HEK293 (cell line): ENCODE data around the gene RRP12.

ENCODE experiments used
- BCL11A ChIP-seq: fragments of 450-650 bp; formaldehyde crosslinking; IDR thresholded peaks from 2 replicates; pipeline ENCODE4 v1.5.1; 2016; ENCODE audit warnings: low read depth, missing biosample characterization, missing genetic modification characterization
- BCL11B ChIP-seq: fragments of 450-650 bp; formaldehyde crosslinking; IDR thresholded peaks from 2 replicates; pipeline ENCODE4 v1.5.1; 2016; ENCODE audit warnings: low read depth, missing biosample characterization, missing genetic modification characterization
- GFI1B ChIP-seq: fragments of 450-650 bp; formaldehyde crosslinking; IDR thresholded peaks from 2 replicates; pipeline ENCODE4 v1.5.1; 2016; ENCODE audit warnings: missing biosample characterization, missing genetic modification characterization
- GLI4 ChIP-seq: fragments of 450-650 bp; formaldehyde crosslinking; IDR thresholded peaks from 2 replicates; pipeline ENCODE4 v1.5.1; 2016; ENCODE audit warnings: missing biosample characterization, missing genetic modification characterization
- HOXA7 ChIP-seq: sonication (generic); formaldehyde crosslinking; IDR thresholded peaks from 2 replicates; pipeline ENCODE4 v1.8.1; 2022; ENCODE audit warnings: missing genetic modification reagents, borderline replicate concordance
- KLF1 ChIP-seq: fragments of 450-650 bp; formaldehyde crosslinking; IDR thresholded peaks from 2 replicates; pipeline ENCODE4 v1.5.1; 2016; ENCODE audit warnings: missing biosample characterization, missing genetic modification characterization
- KLF10 ChIP-seq: fragments of 450-650 bp; IDR thresholded peaks from 2 replicates; pipeline ENCODE4 v1.5.1; 2018; ENCODE audit warnings: missing biosample characterization, mild to moderate bottlenecking, missing genetic modification characterization
- RBAK ChIP-seq: fragments of 450-650 bp; formaldehyde crosslinking; IDR thresholded peaks from 2 replicates; pipeline ENCODE4 v1.5.1; 2016; ENCODE audit warnings: missing biosample characterization, missing genetic modification characterization
- SCRT2 ChIP-seq: fragments of 450-650 bp; formaldehyde crosslinking; IDR thresholded peaks from 2 replicates; pipeline ENCODE4 v1.5.1; 2016; ENCODE audit warnings: missing biosample characterization, missing genetic modification characterization
- YY2 ChIP-seq: fragments of 450-650 bp; formaldehyde crosslinking; IDR thresholded peaks from 2 replicates; pipeline ENCODE4 v1.5.1; 2016; ENCODE audit warnings: missing biosample characterization, missing genetic modification characterization
- ZBTB17 ChIP-seq: fragments of 450-650 bp; formaldehyde crosslinking; IDR thresholded peaks from 2 replicates; pipeline ENCODE4 v1.5.1; 2016; ENCODE audit warnings: missing biosample characterization, missing genetic modification characterization
- ZFHX2 ChIP-seq: fragments of 450-650 bp; formaldehyde crosslinking; conservative IDR thresholded peaks from 2 replicates; pipeline ENCODE4 v1.5.1; 2016; ENCODE audit warnings: missing biosample characterization, missing genetic modification characterization
- ZNF114 ChIP-seq: fragments of 450-650 bp; formaldehyde crosslinking; IDR thresholded peaks from 2 replicates; pipeline ENCODE4 v1.5.0; 2017; ENCODE audit warnings: missing biosample characterization, missing genetic modification characterization
- ZNF37A ChIP-seq: fragments of 450-650 bp; IDR thresholded peaks from 2 replicates; pipeline ENCODE4 v1.5.1; 2018; ENCODE audit warnings: missing biosample characterization, missing genetic modification characterization
- ZNF473 ChIP-seq: fragments of 450-650 bp; formaldehyde crosslinking; IDR thresholded peaks from 2 replicates; pipeline ENCODE4 v1.5.1; 2017; ENCODE audit warnings: missing biosample characterization, missing genetic modification characterization
- ZNF544 ChIP-seq: fragments of 450-650 bp; formaldehyde crosslinking; IDR thresholded peaks from 2 replicates; pipeline ENCODE4 v1.5.0; 2017; ENCODE audit warnings: missing biosample characterization, missing genetic modification characterization
- ZNF600 ChIP-seq: fragments of 450-650 bp; formaldehyde crosslinking; IDR thresholded peaks from 2 replicates; pipeline ENCODE4 v1.5.1; 2016; ENCODE audit warnings: missing biosample characterization, missing genetic modification characterization
- ZNF629 ChIP-seq: fragments of 450-650 bp; formaldehyde crosslinking; IDR thresholded peaks from 2 replicates; pipeline ENCODE4 v1.5.1; 2017; ENCODE audit warnings: missing biosample characterization, missing genetic modification characterization
- ZNF776 ChIP-seq: fragments of 450-650 bp; formaldehyde crosslinking; IDR thresholded peaks from 2 replicates; pipeline ENCODE4 v1.5.0; 2017; ENCODE audit warnings: missing biosample characterization, missing genetic modification characterization, borderline replicate concordance
- TF ChIP-seq, protein P1 (sequence below): fragments of 450-650 bp; formaldehyde crosslinking; IDR thresholded peaks from 2 replicates; pipeline ENCODE4 v1.5.1; 2016; ENCODE audit warnings: missing biosample characterization, missing genetic modification characterization
- TF ChIP-seq, protein P2 (sequence below): IDR thresholded peaks from 2 replicates; pipeline ENCODE4 v1.6.1; 2011; ENCODE audit warnings: mild to moderate bottlenecking, low read depth, low read length, borderline replicate concordance
- TF ChIP-seq, protein P3 (sequence below): fragments of 450-650 bp; formaldehyde crosslinking; IDR thresholded peaks from 2 replicates; pipeline ENCODE4 v1.5.1; 2017; ENCODE audit warnings: missing biosample characterization, missing genetic modification characterization
- TF ChIP-seq, protein P4 (sequence below): fragments of 450-650 bp; formaldehyde crosslinking; conservative IDR thresholded peaks from 2 replicates; pipeline ENCODE4 v1.5.1; 2016; ENCODE audit warnings: low read depth, missing biosample characterization, missing genetic modification characterization
- TF ChIP-seq, protein P5 (sequence below): fragments of 450-650 bp; formaldehyde crosslinking; IDR thresholded peaks from 2 replicates; pipeline ENCODE4 v1.5.1; 2016; ENCODE audit warnings: missing biosample characterization, missing genetic modification characterization
- TF ChIP-seq, protein P6 (sequence below): fragments of 450-650 bp; formaldehyde crosslinking; IDR thresholded peaks from 2 replicates; pipeline ENCODE4 v1.5.1; 2016; ENCODE audit warnings: missing biosample characterization, missing genetic modification characterization

Gene RRP12

DNA sequence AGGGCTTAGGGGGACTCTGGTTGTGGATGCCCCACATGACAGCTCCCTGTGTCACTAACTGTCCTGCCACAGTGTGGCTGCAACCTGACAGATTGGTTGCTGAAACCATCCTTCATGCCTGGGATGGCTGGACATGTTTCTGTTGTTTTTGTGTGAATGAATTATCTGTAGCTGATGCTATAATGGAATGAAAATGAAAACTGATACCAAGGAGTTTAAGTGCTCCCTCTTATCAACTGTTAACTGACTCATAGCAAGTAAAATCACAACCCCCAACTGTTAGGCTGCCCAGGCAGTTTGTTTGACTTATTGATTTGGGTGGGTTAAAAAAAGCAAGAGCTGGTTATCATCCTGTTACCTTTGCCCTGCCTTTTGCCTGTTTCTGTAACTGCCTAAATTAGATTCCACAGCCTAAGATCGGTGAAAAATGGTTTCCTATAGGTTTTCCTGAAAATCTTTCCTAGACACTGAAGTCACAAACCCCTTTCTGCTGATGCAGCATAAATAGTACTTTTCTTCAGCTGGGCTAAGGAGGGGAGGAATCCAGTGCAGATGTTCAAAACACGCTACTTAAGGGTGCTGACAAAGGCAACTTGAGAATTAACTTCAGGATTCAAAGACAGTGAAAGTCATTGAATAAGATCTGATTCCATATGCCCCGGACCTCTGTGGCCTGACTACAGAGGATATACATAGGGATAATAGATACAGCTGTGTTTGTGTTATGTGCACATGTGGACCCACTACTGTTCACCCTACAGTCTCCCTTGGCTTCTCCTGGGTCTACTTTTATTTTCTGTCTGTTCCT is 72.3 kb downstream of the RRP12 start (continued):
- TF ChIP-seq, protein P1, sequence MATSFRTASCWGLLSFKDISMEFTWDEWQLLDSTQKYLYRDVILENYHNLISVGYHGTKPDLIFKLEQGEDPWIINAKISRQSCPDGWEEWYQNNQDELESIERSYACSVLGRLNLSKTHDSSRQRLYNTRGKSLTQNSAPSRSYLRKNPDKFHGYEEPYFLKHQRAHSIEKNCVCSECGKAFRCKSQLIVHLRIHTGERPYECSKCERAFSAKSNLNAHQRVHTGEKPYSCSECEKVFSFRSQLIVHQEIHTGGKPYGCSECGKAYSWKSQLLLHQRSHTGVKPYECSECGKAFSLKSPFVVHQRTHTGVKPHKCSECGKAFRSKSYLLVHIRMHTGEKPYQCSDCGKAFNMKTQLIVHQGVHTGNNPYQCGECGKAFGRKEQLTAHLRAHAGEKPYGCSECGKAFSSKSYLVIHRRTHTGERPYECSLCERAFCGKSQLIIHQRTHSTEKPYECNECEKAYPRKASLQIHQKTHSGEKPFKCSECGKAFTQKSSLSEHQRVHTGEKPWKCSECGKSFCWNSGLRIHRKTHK: no peak
- no peak for TF ChIP-seq BCL11A (tag by site-specific recombination)
- no peak for TF ChIP-seq ZNF37A (tag by site-specific recombination)
- TF ChIP-seq ZNF600 (tag by site-specific recombination): peak; percentile 98
- no peak for TF ChIP-seq ZNF776 (tag by site-specific recombination)
- TF ChIP-seq, protein P2, sequence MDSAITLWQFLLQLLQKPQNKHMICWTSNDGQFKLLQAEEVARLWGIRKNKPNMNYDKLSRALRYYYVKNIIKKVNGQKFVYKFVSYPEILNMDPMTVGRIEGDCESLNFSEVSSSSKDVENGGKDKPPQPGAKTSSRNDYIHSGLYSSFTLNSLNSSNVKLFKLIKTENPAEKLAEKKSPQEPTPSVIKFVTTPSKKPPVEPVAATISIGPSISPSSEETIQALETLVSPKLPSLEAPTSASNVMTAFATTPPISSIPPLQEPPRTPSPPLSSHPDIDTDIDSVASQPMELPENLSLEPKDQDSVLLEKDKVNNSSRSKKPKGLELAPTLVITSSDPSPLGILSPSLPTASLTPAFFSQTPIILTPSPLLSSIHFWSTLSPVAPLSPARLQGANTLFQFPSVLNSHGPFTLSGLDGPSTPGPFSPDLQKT: no peak
- TF ChIP-seq, protein P3, sequence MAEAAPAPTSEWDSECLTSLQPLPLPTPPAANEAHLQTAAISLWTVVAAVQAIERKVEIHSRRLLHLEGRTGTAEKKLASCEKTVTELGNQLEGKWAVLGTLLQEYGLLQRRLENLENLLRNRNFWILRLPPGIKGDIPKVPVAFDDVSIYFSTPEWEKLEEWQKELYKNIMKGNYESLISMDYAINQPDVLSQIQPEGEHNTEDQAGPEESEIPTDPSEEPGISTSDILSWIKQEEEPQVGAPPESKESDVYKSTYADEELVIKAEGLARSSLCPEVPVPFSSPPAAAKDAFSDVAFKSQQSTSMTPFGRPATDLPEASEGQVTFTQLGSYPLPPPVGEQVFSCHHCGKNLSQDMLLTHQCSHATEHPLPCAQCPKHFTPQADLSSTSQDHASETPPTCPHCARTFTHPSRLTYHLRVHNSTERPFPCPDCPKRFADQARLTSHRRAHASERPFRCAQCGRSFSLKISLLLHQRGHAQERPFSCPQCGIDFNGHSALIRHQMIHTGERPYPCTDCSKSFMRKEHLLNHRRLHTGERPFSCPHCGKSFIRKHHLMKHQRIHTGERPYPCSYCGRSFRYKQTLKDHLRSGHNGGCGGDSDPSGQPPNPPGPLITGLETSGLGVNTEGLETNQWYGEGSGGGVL: 0 out of 2 replicates have a peak, but pooled peaks have one; percentile 26
- no peak for TF ChIP-seq GFI1B (tag by site-specific recombination)
- no peak for TF ChIP-seq YY2
- TF ChIP-seq GLI4 (tag by site-specific recombination): no peak
- TF ChIP-seq ZNF114 (tag by site-specific recombination): no peak
- TF ChIP-seq ZNF629 (tag by site-specific recombination): peak; percentile 72
- TF ChIP-seq, protein P4, sequence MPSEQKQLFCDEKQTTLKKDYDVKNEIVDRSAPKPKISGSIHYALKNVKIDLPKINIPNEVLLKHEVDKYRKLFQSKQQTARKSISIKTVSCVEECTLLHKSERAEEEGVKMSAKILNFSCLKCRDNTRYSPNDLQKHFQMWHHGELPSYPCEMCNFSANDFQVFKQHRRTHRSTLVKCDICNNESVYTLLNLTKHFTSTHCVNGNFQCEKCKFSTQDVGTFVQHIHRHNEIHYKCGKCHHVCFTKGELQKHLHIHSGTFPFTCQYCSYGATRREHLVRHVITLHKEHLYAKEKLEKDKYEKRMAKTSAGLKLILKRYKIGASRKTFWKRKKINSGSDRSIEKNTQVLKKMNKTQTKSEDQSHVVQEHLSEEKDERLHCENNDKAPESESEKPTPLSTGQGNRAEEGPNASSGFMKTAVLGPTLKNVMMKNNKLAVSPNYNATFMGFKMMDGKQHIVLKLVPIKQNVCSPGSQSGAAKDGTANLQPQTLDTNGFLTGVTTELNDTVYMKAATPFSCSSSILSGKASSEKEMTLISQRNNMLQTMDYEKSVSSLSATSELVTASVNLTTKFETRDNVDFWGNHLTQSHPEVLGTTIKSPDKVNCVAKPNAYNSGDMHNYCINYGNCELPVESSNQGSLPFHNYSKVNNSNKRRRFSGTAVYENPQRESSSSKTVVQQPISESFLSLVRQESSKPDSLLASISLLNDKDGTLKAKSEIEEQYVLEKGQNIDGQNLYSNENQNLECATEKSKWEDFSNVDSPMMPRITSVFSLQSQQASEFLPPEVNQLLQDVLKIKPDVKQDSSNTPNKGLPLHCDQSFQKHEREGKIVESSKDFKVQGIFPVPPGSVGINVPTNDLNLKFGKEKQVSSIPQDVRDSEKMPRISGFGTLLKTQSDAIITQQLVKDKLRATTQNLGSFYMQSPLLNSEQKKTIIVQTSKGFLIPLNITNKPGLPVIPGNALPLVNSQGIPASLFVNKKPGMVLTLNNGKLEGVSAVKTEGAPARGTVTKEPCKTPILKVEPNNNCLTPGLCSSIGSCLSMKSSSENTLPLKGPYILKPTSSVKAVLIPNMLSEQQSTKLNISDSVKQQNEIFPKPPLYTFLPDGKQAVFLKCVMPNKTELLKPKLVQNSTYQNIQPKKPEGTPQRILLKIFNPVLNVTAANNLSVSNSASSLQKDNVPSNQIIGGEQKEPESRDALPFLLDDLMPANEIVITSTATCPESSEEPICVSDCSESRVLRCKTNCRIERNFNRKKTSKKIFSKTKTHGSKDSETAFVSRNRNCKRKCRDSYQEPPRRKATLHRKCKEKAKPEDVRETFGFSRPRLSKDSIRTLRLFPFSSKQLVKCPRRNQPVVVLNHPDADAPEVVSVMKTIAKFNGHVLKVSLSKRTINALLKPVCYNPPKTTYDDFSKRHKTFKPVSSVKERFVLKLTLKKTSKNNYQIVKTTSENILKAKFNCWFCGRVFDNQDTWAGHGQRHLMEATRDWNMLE (tag by site-specific recombination): no peak
- TF ChIP-seq ZNF473 (tag by site-specific recombination): no peak
- TF ChIP-seq KLF10 (tag by site-specific recombination): 0 out of 2 replicates have a peak, but pooled peaks have one; percentile 38
- TF ChIP-seq, protein P5, sequence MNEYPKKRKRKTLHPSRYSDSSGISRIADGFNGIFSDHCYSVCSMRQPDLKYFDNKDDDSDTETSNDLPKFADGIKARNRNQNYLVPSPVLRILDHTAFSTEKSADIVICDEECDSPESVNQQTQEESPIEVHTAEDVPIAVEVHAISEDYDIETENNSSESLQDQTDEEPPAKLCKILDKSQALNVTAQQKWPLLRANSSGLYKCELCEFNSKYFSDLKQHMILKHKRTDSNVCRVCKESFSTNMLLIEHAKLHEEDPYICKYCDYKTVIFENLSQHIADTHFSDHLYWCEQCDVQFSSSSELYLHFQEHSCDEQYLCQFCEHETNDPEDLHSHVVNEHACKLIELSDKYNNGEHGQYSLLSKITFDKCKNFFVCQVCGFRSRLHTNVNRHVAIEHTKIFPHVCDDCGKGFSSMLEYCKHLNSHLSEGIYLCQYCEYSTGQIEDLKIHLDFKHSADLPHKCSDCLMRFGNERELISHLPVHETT (tag by site-specific recombination): 0 out of 2 replicates have a peak, but pooled peaks have one; percentile 35
- TF ChIP-seq BCL11B (tag by site-specific recombination): 0 out of 2 replicates have a peak, but pooled peaks have one; percentile 54
- no peak; the same call in 1 of the 2 replicates for TF ChIP-seq KLF1 (tag by site-specific recombination)
- no peak for TF ChIP-seq HOXA7 (CRISPR knock-in tag)
- no peak for TF ChIP-seq SCRT2 (tag by site-specific recombination)
- TF ChIP-seq RBAK (tag by site-specific recombination): no peak
- no peak for TF ChIP-seq ZBTB17
- TF ChIP-seq, protein P6, sequence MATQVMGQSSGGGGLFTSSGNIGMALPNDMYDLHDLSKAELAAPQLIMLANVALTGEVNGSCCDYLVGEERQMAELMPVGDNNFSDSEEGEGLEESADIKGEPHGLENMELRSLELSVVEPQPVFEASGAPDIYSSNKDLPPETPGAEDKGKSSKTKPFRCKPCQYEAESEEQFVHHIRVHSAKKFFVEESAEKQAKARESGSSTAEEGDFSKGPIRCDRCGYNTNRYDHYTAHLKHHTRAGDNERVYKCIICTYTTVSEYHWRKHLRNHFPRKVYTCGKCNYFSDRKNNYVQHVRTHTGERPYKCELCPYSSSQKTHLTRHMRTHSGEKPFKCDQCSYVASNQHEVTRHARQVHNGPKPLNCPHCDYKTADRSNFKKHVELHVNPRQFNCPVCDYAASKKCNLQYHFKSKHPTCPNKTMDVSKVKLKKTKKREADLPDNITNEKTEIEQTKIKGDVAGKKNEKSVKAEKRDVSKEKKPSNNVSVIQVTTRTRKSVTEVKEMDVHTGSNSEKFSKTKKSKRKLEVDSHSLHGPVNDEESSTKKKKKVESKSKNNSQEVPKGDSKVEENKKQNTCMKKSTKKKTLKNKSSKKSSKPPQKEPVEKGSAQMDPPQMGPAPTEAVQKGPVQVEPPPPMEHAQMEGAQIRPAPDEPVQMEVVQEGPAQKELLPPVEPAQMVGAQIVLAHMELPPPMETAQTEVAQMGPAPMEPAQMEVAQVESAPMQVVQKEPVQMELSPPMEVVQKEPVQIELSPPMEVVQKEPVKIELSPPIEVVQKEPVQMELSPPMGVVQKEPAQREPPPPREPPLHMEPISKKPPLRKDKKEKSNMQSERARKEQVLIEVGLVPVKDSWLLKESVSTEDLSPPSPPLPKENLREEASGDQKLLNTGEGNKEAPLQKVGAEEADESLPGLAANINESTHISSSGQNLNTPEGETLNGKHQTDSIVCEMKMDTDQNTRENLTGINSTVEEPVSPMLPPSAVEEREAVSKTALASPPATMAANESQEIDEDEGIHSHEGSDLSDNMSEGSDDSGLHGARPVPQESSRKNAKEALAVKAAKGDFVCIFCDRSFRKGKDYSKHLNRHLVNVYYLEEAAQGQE (tag by site-specific recombination): no peak
- TF ChIP-seq ZFHX2 (tag by site-specific recombination): no peak
- no peak for TF ChIP-seq ZNF544 (tag by site-specific recombination)
